22Rv1 (cell line): ENCODE measurements around the gene CD247.

ENCODE experiments used
- CTCF ChIP-seq: fragments of 450-650 bp; IDR thresholded peaks from 2 replicates; pipeline ENCODE4 v1.5.1; 2017; ENCODE audit warnings: mild to moderate bottlenecking
- ZFX ChIP-seq: fragments of 450-650 bp; IDR thresholded peaks from 2 replicates; pipeline ENCODE4 v1.6.1; 2017; ENCODE audit warnings: antibody characterized with exemption, borderline replicate concordance

GRCh38 chr1:167443757-167444156 lies 74.6 kb downstream of the CD247 start:
- TF ChIP-seq CTCF (no peak), ZFX (no peak)
